HEK293 (cell line): ENCODE measurements around the gene DDX46.

ENCODE experiments used
- CTCF ChIA-PET: fragments of 350-600 bp; formaldehyde crosslinking; extraction: SDS; loops from one replicate; lab custom pipeline; 2021; ENCODE audit warnings: antibody characterized with exemption; lab: Yijun Ruan, JAX
- POLR2A ChIA-PET: fragments of 300-600 bp; formaldehyde crosslinking; extraction: SDS; loops from one replicate; lab custom pipeline; 2020; ENCODE audit warnings: antibody characterized with exemption, inconsistent platforms; lab: Yijun Ruan, JAX
- H3K27ac ChIP-seq: fragments of 200-500 bp; sonication (Bioruptor generic); 2 replicates; pipeline ENCODE4 v1.5.1; 2014; ENCODE audit warnings: low read depth, low read length, control low read depth, inconsistent platforms; ENCODE audit errors: extremely low read depth
- H3K36me3 ChIP-seq, 2 experiments: fragments of 200-500 bp in 1 of 2; sonication (Bioruptor generic) in 1 of 2; 1 replicate in 1 of 2; 2 replicates in 1 of 2; pipeline ENCODE4 v1.5.1; 2014 to 2017; ENCODE audit warnings: inconsistent platforms in 2 of 2, low read length in 2 of 2; ENCODE audit not compliant: control insufficient read depth in 2 of 2, insufficient read depth in 1 of 2
- H3K4me1 ChIP-seq: fragments of 200-500 bp; sonication (Bioruptor generic); 2 replicates; pipeline ENCODE4 v1.5.1; 2014; ENCODE audit warnings: mild to moderate bottlenecking, low read length, inconsistent platforms; ENCODE audit not compliant: control insufficient read depth, insufficient read depth
- H3K4me3 ChIP-seq: 2 replicates; pipeline ENCODE4 v1.5.1; 2011; ENCODE audit warnings: low read depth, mild to moderate bottlenecking, control low read depth, low read length, moderate library complexity
- H3K9me3 ChIP-seq: fragments of 200-500 bp; sonication (Bioruptor generic); 2 replicates; pipeline ENCODE4 v1.5.1; 2014; ENCODE audit warnings: low read depth, low read length, inconsistent platforms; ENCODE audit not compliant: control insufficient read depth, insufficient read depth
- GLIS1 ChIP-seq: fragments of 450-650 bp; formaldehyde crosslinking; IDR thresholded peaks from 2 replicates; pipeline ENCODE4 v1.5.1; 2016; ENCODE audit warnings: missing biosample characterization, missing genetic modification characterization
- IKZF3 ChIP-seq: fragments of 450-650 bp; IDR thresholded peaks from 2 replicates; pipeline ENCODE4 v1.5.0; 2018; ENCODE audit warnings: missing biosample characterization, mild to moderate bottlenecking, missing genetic modification characterization, moderate library complexity
- KLF8 ChIP-seq: fragments of 450-650 bp; formaldehyde crosslinking; IDR thresholded peaks from 2 replicates; pipeline ENCODE4 v1.5.1; 2016; ENCODE audit warnings: missing biosample characterization, missing genetic modification characterization
- MEIS1 ChIP-seq: sonication (generic); formaldehyde crosslinking; IDR thresholded peaks from 2 replicates; pipeline ENCODE4 v1.8.1; 2022; ENCODE audit warnings: missing genetic modification reagents, mild to moderate bottlenecking, borderline replicate concordance
- MZF1 ChIP-seq: fragments of 450-650 bp; formaldehyde crosslinking; IDR thresholded peaks from 2 replicates; pipeline ENCODE4 v1.5.1; 2017; ENCODE audit warnings: missing biosample characterization, missing genetic modification characterization, borderline replicate concordance
- OSR2 ChIP-seq: fragments of 450-650 bp; formaldehyde crosslinking; IDR thresholded peaks from 2 replicates; pipeline ENCODE4 v1.5.1; 2016; ENCODE audit warnings: missing biosample characterization, missing genetic modification characterization
- OVOL3 ChIP-seq: fragments of 450-650 bp; formaldehyde crosslinking; IDR thresholded peaks from 2 replicates; pipeline ENCODE4 v1.5.1; 2016; ENCODE audit warnings: missing biosample characterization, missing genetic modification characterization
- SP3 ChIP-seq: fragments of 450-650 bp; formaldehyde crosslinking; IDR thresholded peaks from 2 replicates; pipeline ENCODE4 v1.5.1; 2016; ENCODE audit warnings: missing biosample characterization, missing genetic modification characterization
- ZBTB7A ChIP-seq: fragments of 450-650 bp; formaldehyde crosslinking; IDR thresholded peaks from 2 replicates; pipeline ENCODE4 v1.5.1; 2016; ENCODE audit warnings: low read depth, missing biosample characterization, missing genetic modification characterization
- ZEB2 ChIP-seq: fragments of 450-650 bp; formaldehyde crosslinking; IDR thresholded peaks from 2 replicates; pipeline ENCODE4 v1.5.1; 2016; ENCODE audit warnings: missing biosample characterization, missing genetic modification characterization
- ZFHX2 ChIP-seq: fragments of 450-650 bp; formaldehyde crosslinking; conservative IDR thresholded peaks from 2 replicates; pipeline ENCODE4 v1.5.1; 2016; ENCODE audit warnings: missing biosample characterization, missing genetic modification characterization
- ZNF169 ChIP-seq: fragments of 450-650 bp; formaldehyde crosslinking; IDR thresholded peaks from 2 replicates; pipeline ENCODE4 v1.5.1; 2016; ENCODE audit warnings: missing biosample characterization, missing genetic modification characterization
- ZNF23 ChIP-seq: fragments of 450-650 bp; formaldehyde crosslinking; IDR thresholded peaks from 2 replicates; pipeline ENCODE4 v1.5.1; 2016; ENCODE audit warnings: missing biosample characterization, missing genetic modification characterization, borderline replicate concordance
- ZNF274 ChIP-seq, 2 experiments: fragments of 200-500 bp in 1 of 2; fragments of 450-650 bp in 1 of 2; sonication (Bioruptor generic) in 1 of 2; formaldehyde crosslinking in 1 of 2; IDR thresholded peaks; 2 replicates each; pipeline versions ENCODE4 v1.5.1 to v1.6.1; 2014 to 2016; ENCODE audit warnings: borderline replicate concordance in 1 of 2, inconsistent platforms in 1 of 2, low read length in 1 of 2, missing biosample characterization in 1 of 2, missing genetic modification characterization in 1 of 2
- ZNF354C ChIP-seq: fragments of 450-650 bp; formaldehyde crosslinking; IDR thresholded peaks from 2 replicates; pipeline ENCODE4 v1.5.1; 2016; ENCODE audit warnings: missing biosample characterization, missing genetic modification characterization, low read depth, borderline replicate concordance
- ZNF423 ChIP-seq: fragments of 450-650 bp; formaldehyde crosslinking; IDR thresholded peaks from 2 replicates; pipeline ENCODE4 v1.5.1; 2016; ENCODE audit warnings: missing biosample characterization, missing genetic modification characterization
- ZNF426 ChIP-seq: fragments of 450-650 bp; formaldehyde crosslinking; IDR thresholded peaks from 2 replicates; pipeline ENCODE4 v1.5.1; 2017; ENCODE audit warnings: missing biosample characterization, missing genetic modification characterization, mild to moderate bottlenecking, inconsistent platforms, moderate library complexity
- ZNF571 ChIP-seq: fragments of 450-650 bp; formaldehyde crosslinking; IDR thresholded peaks from 2 replicates; pipeline ENCODE4 v1.5.0; 2017; ENCODE audit warnings: missing biosample characterization, missing genetic modification characterization
- ZNF610 ChIP-seq: fragments of 450-650 bp; formaldehyde crosslinking; IDR thresholded peaks from 2 replicates; pipeline ENCODE4 v1.5.1; 2016; ENCODE audit warnings: missing biosample characterization, missing genetic modification characterization, borderline replicate concordance
- ZNF626 ChIP-seq: fragments of 450-650 bp; sonication (Bioruptor Pico); formaldehyde crosslinking; IDR thresholded peaks from 2 replicates; pipeline ENCODE4 v1.5.1; 2018; ENCODE audit warnings: missing biosample characterization, missing genetic modification characterization, inconsistent platforms
- ZNF629 ChIP-seq: fragments of 450-650 bp; formaldehyde crosslinking; IDR thresholded peaks from 2 replicates; pipeline ENCODE4 v1.5.1; 2017; ENCODE audit warnings: missing biosample characterization, missing genetic modification characterization
- ZXDB ChIP-seq: fragments of 450-650 bp; formaldehyde crosslinking; IDR thresholded peaks from 2 replicates; pipeline ENCODE4 v1.5.1; 2016; ENCODE audit warnings: missing biosample characterization, missing genetic modification characterization
- TF ChIP-seq, protein P1 (sequence below): fragments of 450-650 bp; formaldehyde crosslinking; IDR thresholded peaks from 2 replicates; pipeline ENCODE4 v1.5.1; 2016; ENCODE audit warnings: missing biosample characterization, missing genetic modification characterization
- TF ChIP-seq, protein P2 (sequence below): fragments of 450-650 bp; formaldehyde crosslinking; IDR thresholded peaks from 2 replicates; pipeline ENCODE4 v1.5.1; 2016; ENCODE audit warnings: missing biosample characterization, missing genetic modification characterization, low read depth

DDX46 gene

DNA sequence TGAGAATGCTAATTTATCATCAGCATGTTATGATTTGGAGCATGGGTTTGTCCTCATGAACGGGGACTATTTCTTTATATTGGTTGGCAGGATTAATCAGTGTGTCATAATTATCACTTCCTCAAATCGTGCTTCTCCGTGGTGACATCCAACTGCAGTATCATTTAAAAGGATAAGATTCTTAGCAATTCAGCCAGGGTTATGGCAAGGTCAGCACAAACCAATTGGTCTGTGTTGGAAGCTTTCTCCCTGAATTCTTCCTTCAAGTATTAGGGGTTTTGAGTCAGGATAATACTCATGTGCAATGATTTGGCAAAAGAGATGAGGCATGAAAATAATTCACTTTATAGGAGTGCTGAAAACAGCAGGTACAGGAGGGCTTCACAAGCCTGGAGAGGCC, 25.8 kb upstream of the DDX46 start:
- Histone ChIP-seq H3K9me3 (no peaks in the 10 kb centered on the region), H3K4me3 (no peak overlapping the region), H3K4me1 (no peaks in the 10 kb centered on the region), H3K36me3 (no peaks in the 10 kb centered on the region; a peak in 1 of 3 replicates), H3K27ac (no peak overlapping the region)
- TF ChIP-seq ZBTB7A (tag by site-specific recombination) (no peak), ZNF571 (no peak), ZNF354C (tag by site-specific recombination) (no peak), GLIS1 (tag by site-specific recombination) (no peak), SP3 (tag by site-specific recombination) (no peak), ZNF169 (no peak), KLF8 (tag by site-specific recombination) (no peak), ZNF274 (IDR thresholded peaks at IDR 0.05; ENCODE audit: low read length) (no peak), ZNF274 (tag by site-specific recombination; IDR thresholded peaks at IDR 0.05; ENCODE audit: borderline replicate concordance) (no peak), ZNF23 (tag by site-specific recombination) (no peak), OVOL3 (tag by site-specific recombination) (no peak), ZNF629 (tag by site-specific recombination) (no peak)
- ChIA-PET POLR2A (no interaction called here), CTCF (interaction anchor here (0.6 kb wide), 1 partner anchor 12 kb away, joined by 3 read pairs; no protein-coding TSS in a partner anchor)

DNA sequence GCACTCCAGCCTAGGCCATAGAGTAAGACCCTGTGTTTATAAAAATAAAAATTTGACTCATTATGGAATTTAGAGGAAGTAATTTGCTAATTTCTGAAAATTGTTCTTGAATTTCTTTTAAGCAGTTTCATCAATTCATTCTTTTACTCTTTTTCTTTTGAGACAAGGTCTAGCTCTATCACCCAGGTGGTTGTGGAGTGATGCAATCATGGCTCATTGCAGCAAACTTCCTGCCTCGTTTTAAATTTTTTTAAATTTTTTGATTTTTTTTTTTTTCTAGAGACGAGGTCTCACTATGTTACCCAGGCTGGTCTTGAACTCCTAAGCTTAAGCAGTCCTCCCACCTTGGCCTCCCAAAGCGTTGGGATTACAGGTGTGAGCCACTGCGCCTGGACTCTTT, 23.3 kb upstream of the DDX46 start:
- no peak overlapping the region for H3K4me3 ChIP-seq
- no peaks in the 10 kb centered on the region for H3K9me3 ChIP-seq
- POLR2A ChIA-PET: interaction anchor here (0.6 kb wide), 1 partner anchor 99 kb away, joined by 3 read pairs; no protein-coding TSS in a partner anchor
- CTCF ChIA-PET: interaction anchor here (0.5 kb wide), 1 partner anchor 432 kb away, joined by 3 read pairs; no protein-coding TSS in a partner anchor
- H3K36me3 ChIP-seq: no peaks in the 10 kb centered on the region
- H3K27ac ChIP-seq: no peak overlapping the region
- peaks cover 8% of the 10 kb centered on the region for H3K4me1 ChIP-seq
- no peak for TF ChIP-seq IKZF3 (tag by site-specific recombination)
- no peak for TF ChIP-seq MEIS1 (CRISPR knock-in tag)
- no peak for TF ChIP-seq ZNF423
- no peak for TF ChIP-seq ZNF610 (tag by site-specific recombination)
- TF ChIP-seq, protein P1, sequence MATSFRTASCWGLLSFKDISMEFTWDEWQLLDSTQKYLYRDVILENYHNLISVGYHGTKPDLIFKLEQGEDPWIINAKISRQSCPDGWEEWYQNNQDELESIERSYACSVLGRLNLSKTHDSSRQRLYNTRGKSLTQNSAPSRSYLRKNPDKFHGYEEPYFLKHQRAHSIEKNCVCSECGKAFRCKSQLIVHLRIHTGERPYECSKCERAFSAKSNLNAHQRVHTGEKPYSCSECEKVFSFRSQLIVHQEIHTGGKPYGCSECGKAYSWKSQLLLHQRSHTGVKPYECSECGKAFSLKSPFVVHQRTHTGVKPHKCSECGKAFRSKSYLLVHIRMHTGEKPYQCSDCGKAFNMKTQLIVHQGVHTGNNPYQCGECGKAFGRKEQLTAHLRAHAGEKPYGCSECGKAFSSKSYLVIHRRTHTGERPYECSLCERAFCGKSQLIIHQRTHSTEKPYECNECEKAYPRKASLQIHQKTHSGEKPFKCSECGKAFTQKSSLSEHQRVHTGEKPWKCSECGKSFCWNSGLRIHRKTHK (tag by site-specific recombination): no peak
- no peak for TF ChIP-seq MZF1 (tag by site-specific recombination)
- no peak for TF ChIP-seq ZFHX2 (tag by site-specific recombination)
- no peak for TF ChIP-seq ZXDB (tag by site-specific recombination)
- no peak for TF ChIP-seq OSR2 (tag by site-specific recombination)
- TF ChIP-seq, protein P2, sequence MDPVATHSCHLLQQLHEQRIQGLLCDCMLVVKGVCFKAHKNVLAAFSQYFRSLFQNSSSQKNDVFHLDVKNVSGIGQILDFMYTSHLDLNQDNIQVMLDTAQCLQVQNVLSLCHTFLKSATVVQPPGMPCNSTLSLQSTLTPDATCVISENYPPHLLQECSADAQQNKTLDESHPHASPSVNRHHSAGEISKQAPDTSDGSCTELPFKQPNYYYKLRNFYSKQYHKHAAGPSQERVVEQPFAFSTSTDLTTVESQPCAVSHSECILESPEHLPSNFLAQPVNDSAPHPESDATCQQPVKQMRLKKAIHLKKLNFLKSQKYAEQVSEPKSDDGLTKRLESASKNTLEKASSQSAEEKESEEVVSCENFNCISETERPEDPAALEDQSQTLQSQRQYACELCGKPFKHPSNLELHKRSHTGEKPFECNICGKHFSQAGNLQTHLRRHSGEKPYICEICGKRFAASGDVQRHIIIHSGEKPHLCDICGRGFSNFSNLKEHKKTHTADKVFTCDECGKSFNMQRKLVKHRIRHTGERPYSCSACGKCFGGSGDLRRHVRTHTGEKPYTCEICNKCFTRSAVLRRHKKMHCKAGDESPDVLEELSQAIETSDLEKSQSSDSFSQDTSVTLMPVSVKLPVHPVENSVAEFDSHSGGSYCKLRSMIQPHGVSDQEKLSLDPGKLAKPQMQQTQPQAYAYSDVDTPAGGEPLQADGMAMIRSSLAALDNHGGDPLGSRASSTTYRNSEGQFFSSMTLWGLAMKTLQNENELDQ (tag by site-specific recombination): no peak
- no peak for TF ChIP-seq ZNF426 (tag by site-specific recombination)
- TF ChIP-seq ZNF626: no peak
- no peak for TF ChIP-seq ZEB2 (tag by site-specific recombination)
